Measurements from ENCODE around the gene LTV1. TPM values are rescaled to one million over a fixed set of nuclear protein-coding genes. Genes with fewer than 3 reads are reported as not detected.

Gene LTV1
- total and polyA plus RNA-seq, 2 of the 4 experiments (the other 2 are of a cell fraction) = 11.1 to 19.0 TPM

DNA sequence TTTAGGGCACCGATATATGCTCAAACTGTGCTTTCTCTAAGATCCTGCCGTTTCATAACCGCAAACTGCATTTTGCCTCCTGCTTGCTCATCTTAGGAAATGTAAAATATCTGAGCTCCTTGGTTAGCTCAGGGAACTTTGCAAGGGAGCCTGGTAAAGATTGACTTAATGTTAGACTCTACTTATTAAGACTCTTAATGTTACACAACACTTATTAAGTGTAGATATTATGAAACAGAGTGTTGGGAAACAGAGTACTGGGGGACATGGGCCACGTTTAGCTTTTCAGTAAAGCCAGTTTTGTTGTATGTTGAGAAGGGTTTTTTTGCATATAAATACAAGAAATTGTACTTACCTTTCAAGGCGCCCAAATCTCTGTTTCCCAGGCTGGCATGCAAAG is 1.9 kb downstream of the LTV1 start:
- Histone ChIP-seq H2AK5ac (ENCODE audit: low read depth, low read length) (no peak overlapping the region), H3K18ac (ENCODE audit: low read depth, low read length) (no peak overlapping the region), H4K20me1 (ENCODE audit: insufficient read depth, low read length) (no peaks in the 10 kb centered on the region), H3K4ac (ENCODE audit: low read depth, low read length) (no peak overlapping the region), H3K9me1 (ENCODE audit: insufficient read depth, low read length) (peaks cover 5% of the 10 kb centered on the region), H3K14ac (replicated peaks; ENCODE audit: low read depth, low read length) (no peak overlapping the region), H4K5ac (ENCODE audit: low read depth, low read length) (no peak overlapping the region), H2AK9ac (replicated peaks; ENCODE audit: low read depth, low read length, poor library complexity) (no peak overlapping the region), H3K4me3 (ENCODE audit: insufficient read depth, low read depth, low read length) (no peak overlapping the region), H2BK120ac (ENCODE audit: low read depth, low read length) (no peak overlapping the region), H2BK15ac (ENCODE audit: low read depth, low read length) (no peak overlapping the region), H3K4me1 (ENCODE audit: control insufficient read depth, insufficient read depth, low read length) (peaks cover 3% of the 10 kb centered on the region; the same call in 1 of the 2 replicates), H2BK5ac (ENCODE audit: low read depth, low read length, poor library complexity, severe bottlenecking) (no peak overlapping the region), H3K36me3 (ENCODE audit: control insufficient read depth, insufficient read depth, low read length) (peaks cover 25% of the 10 kb centered on the region), H3K23ac (ENCODE audit: low read depth, low read length) (no peak overlapping the region), H3K4me2 (ENCODE audit: low read depth, low read length) (no peak overlapping the region), H4K8ac (ENCODE audit: low read depth in 2 of 2, low read length in 2 of 2) (no peak overlapping the region), H2AFZ (replicated peaks; ENCODE audit: low read length, poor library complexity) (no peak overlapping the region), H3K27me3 (ENCODE audit: control insufficient read depth, insufficient read depth, low read length) (no peaks in the 10 kb centered on the region), H3K56ac (ENCODE audit: extremely low read depth, insufficient read depth, low read length) (no peak overlapping the region), H4K91ac (ENCODE audit: insufficient read depth, low read depth, low read length) (no peak overlapping the region), H3K27ac (ENCODE audit: insufficient read depth, low read length) (no peak overlapping the region), H2BK20ac (ENCODE audit: low read depth, low read length) (no peak overlapping the region), H3K9me3 (ENCODE audit: control insufficient read depth, insufficient read depth, low read length) (no peaks in the 10 kb centered on the region), H3K9ac (ENCODE audit: low read depth, low read length) (no peak overlapping the region), H3K79me1 (ENCODE audit: low read depth in 1 of 2, low read length in 2 of 2) (peaks cover 30 to 45% of the 10 kb centered on the region in 2 experiments)
- dilution Hi-C loops (cut with HindIII; ENCODE audit: low sequenced_read_pairs, unreplicated experiment) (no loop called here), in situ Hi-C loops (cut with MboI; ENCODE audit: low sequenced_read_pairs) (no loop called here), intact Hi-C loops (cut with micrococcal nuclease) (loop anchor here (10.0 kb wide), 1 partner anchor 170 kb away; no protein-coding TSS in a partner anchor)
- POLR2A ChIA-PET (ENCODE audit: unreplicated experiment) = no interaction called here
- CTCF ChIA-PET = interaction anchor here (0.5 kb wide), 1 partner anchor 131 kb away, joined by 5 read pairs; no protein-coding TSS in a partner anchor
- no peak for ATAC-seq (ENCODE audit: low read depth)
- no peak for DNase-seq
- BruUV-seq (replicated peaks) = no TSS peak
- 100% methylated on average over 3 of the region's 5 CpGs; no CpG with 5 or more reads in 1 of the 2 experiments for WGBS, 2 experiments (ENCODE audit: extremely low coverage in 2 of 2, insufficient read length in 1 of 2)
- TF ChIP-seq NFE2L2 (IDR thresholded peaks at IDR 0.05; ENCODE audit: low read depth, low read length) (no peak), BHLHE40 (IDR thresholded peaks at IDR 0.05; ENCODE audit: low read depth, low read length) (no peak), MAFK (IDR thresholded peaks at IDR 0.05; ENCODE audit: low read depth, low read length) (no peak), MAZ (IDR thresholded peaks at IDR 0.05; ENCODE audit: borderline replicate concordance, low read depth, low read length) (no peak), FOS (IDR thresholded peaks at IDR 0.05; ENCODE audit: low read depth, low read length) (no peak), MXI1 (IDR thresholded peaks at IDR 0.05; ENCODE audit: borderline replicate concordance, low read depth, low read length) (no peak), CEBPB (IDR thresholded peaks at IDR 0.05; ENCODE audit: low read depth, low read length) (no peak), RFX5 (IDR thresholded peaks at IDR 0.05; ENCODE audit: low read depth, low read length) (no peak), POLR2A (IDR thresholded peaks at IDR 0.05; ENCODE audit: low read depth, low read length) (no peak), CHD1 (IDR thresholded peaks at IDR 0.05; ENCODE audit: low read depth, low read length) (no peak), SMC3 (IDR thresholded peaks at IDR 0.05; ENCODE audit: low read depth, low read length) (no peak), RAD21 (IDR thresholded peaks at IDR 0.05; ENCODE audit: low read length) (no peak), RCOR1 (IDR thresholded peaks at IDR 0.05; ENCODE audit: insufficient replicate concordance, low read length) (no peak)
- TF ChIP-seq, protein P1, sequence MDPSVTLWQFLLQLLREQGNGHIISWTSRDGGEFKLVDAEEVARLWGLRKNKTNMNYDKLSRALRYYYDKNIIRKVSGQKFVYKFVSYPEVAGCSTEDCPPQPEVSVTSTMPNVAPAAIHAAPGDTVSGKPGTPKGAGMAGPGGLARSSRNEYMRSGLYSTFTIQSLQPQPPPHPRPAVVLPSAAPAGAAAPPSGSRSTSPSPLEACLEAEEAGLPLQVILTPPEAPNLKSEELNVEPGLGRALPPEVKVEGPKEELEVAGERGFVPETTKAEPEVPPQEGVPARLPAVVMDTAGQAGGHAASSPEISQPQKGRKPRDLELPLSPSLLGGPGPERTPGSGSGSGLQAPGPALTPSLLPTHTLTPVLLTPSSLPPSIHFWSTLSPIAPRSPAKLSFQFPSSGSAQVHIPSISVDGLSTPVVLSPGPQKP (IDR thresholded peaks at IDR 0.05; ENCODE audit: borderline replicate concordance, low read depth, low read length) = no peak
- TF ChIP-seq, protein P2, sequence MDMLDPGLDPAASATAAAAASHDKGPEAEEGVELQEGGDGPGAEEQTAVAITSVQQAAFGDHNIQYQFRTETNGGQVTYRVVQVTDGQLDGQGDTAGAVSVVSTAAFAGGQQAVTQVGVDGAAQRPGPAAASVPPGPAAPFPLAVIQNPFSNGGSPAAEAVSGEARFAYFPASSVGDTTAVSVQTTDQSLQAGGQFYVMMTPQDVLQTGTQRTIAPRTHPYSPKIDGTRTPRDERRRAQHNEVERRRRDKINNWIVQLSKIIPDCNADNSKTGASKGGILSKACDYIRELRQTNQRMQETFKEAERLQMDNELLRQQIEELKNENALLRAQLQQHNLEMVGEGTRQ (IDR thresholded peaks at IDR 0.05; ENCODE audit: low read depth, low read length) = no peak

All from IMR-90 (cell line).